Measurements from ENCODE around the gene PDS5A. TPM values are rescaled to one million over a fixed set of nuclear protein-coding genes. Genes with fewer than 3 reads are reported as not detected.

The PDS5A gene
- total RNA-seq: 35.4 and 44.8 TPM in 2 replicates

DNA sequence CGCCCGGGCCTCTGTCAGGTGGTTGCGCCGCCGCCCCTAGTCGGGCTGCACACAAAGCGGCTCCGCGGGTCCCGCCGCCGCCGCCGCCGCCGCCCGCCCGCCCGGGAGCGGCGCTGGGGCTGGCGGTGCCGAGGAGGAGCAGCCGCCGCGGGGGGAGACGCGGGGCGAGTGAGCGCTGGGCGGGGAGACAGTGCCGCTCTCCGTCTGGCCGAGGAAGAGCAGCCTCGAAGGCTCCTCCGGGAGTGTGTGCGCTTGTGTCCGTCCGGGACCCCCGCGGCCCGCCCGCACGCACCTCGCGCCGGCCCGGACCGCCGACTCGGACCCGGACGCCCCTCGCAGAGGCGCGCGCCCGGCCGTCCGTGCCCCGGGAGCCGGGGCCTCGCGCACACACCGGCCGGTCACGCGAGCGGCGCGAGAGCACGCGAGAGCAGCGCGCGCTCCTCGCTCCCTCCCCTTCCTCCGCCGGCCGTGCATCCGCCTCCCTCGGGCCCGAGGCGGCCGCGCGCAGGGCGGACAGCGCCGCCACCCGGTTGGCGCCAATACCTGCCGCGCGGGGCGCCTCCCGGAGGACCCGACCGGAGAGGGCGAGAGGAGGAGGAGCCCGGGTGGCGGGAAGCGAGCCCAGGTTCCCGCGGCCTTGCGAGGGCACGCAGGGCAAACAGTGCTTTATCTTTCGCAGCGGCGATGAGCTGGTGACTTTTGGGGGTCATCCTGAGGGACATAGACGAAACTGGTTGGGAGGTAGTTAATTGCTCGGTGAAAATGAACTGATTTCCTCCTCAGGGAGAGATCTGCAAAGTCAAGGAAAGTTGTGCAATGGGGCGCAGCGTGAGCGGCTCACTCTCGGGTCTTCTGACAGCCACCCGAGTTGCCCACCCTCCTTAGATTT lies at the start of gene PDS5A:
TSS of gene PDS5A (minus strand) at position 423 of the 889 bp plus-strand sequence. CDS start 1,334 bp downstream, outside the sequence.

Other genes with a start within 250 kb of the PDS5A start
- 3.1 and 3.2 TPM in 2 replicates for gene N4BP2, start 78.9 kb upstream of the PDS5A start, total RNA-seq
- gene RHOH, start 219.1 kb upstream of the PDS5A start, total RNA-seq: not detected in 2 replicates

Measured in cardiac ventricle fibroblast (primary cell).